Stomach (tissue), 4 donors: ENCODE measurements around the gene SPTAN1.

Experiments used
- CTCF ChIP-seq, 7 experiments: fragments of 450-650 bp in 4 of 7; fragments of 200-600 bp in 3 of 7; sonication (generic) in 3 of 7; IDR thresholded peaks; one replicate each; pipeline ENCODE4 v1.5.1; 2016 to 2019; ENCODE audit warnings: antibody characterized with exemption in 7 of 7, control low read depth in 2 of 7, mild to moderate bottlenecking in 1 of 7
- EP300 ChIP-seq: sonication (generic); formaldehyde crosslinking; IDR thresholded peaks from one replicate; pipeline ENCODE4 v1.6.1; 2017; ENCODE audit warnings: antibody characterized with exemption
- POLR2A ChIP-seq, 4 donors: fragments of 450-650 bp; IDR thresholded peaks; one replicate each; pipeline ENCODE4 v1.6.1; 2016; ENCODE audit warnings: antibody characterized with exemption in 4 of 4, control low read depth in 2 of 4, mild to moderate bottlenecking in 1 of 4, moderate library complexity in 1 of 4

GRCh38 chr9:128587453-128587852, 35.1 kb downstream of the SPTAN1 start:
- TF ChIP-seq CTCF (IDR thresholded peaks at IDR 0.05), result no peak
- no peak for TF ChIP-seq EP300
- TF ChIP-seq POLR2A (IDR thresholded peaks at IDR 0.05), result no peak
